Activated CD4-positive, alpha-beta T cell treated with anti-CD3 and anti-CD28 coated beads, Interleukin-2, Interleukin-4, amounts not matched to agents 100 ng/mL and 50 ng/mL, durations not matched to agents 16 hours and 8 hours (primary cell): ENCODE data around the gene UBTD1.
"Not testable (repeated sequence)": the region's sequence is repeated elsewhere in the genome, so short reads cannot be mapped to it uniquely, and the experiment has no call there.

Experiments
- DNase-seq: peaks from one replicate; pipeline ENCODE4 v3.0.0-alpha.2; 2020; ENCODE audit warnings: low spot score

The UBTD1 gene

DNA sequence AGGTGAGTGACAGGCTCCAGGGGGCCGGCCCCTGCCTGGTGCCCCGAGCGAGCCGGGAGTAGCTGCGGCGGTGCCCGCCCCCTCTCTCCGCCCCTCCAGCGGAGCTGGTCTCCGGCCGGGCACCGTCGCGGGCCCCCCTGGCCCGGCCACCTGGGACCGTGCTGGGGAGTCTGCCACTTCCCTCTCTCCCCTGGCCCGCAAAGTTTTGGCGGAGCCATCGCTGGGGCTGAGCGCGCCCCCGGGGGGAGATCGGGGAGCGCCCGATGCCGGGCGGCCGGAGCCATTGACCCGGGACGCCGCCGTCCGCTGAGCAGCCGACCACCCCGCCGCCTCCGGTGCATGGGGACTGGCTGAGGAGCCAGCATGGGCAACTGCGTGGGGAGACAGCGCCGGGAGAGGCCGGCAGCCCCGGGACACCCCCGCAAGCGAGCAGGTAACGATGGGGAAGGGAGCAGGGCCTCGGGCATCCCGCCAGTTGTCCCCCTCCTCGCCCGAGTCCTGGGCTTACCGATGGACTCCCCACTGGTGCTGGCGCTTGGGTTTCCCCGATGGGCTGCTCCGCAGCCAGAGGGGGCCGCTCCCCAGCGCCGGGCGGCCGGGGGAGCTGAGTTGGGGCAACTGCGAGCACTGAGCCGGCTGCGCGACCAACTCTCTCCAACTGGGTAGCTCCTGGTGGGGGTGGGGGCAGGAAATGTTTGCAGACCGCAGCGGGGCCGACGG lies at the start of gene UBTD1:
Gene UBTD1, plus strand, starts transcription at position 84 of the 720 bp plus-strand sequence. Its CDS starts 280 bp downstream, at position 364.
- DNase-seq, result no peak

DNA sequence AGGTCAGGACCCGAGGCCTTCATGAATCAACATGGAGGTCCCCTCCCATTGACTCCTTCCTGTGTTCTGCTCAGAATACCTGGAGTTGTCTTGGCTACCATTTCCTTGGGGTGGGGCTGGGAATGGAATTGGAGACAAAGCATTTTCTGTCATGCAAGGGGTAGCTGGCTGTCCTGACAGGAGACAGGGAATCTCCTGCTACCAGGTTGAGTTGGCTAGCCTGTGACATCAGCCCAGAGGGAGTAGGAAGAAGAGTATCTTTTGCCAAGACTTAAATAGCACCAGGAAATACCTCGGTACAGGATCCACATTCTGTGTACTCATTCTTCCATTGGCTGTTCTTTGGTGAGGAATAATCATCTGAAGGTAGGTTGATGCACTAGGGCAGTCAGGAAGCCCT lies 47.9 kb upstream of the UBTD1 start:
- no peak for DNase-seq

DNA sequence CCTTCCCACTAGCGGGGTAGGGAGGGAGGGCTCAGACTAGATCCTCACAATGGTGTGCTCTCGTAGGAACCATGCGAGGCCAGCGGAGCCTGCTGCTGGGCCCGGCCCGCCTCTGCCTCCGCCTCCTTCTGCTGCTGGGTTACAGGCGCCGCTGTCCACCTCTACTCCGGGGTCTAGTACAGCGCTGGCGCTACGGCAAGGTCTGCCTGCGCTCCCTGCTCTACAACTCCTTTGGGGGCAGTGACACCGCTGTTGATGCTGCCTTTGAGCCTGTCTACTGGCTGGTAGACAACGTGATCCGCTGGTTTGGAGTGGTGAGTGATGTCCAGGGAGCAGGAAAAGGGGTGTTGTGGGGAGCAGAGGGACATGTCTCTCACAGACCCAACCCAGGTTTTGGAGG lies 47.1 kb upstream of the UBTD1 start:
- DNase-seq, result no peak

DNA sequence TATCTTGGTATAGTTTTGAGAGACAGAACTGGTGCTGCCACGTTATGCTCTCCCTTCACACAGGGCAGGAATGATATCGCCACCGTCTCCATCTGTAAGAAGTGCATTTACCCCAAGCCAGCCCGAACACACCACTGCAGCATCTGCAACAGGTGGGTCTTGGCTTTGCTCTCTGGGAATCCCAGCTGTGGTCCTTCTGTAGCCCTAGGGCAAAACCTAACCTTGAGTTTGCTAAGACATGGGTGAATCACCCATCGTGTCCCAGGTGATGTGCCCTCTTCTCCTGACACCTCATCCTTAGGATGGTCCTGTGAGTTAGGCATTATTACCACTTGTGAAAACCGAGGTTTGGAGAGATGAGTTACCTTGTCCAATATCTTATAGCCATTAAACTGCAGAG lies 46.4 kb upstream of the UBTD1 start:
- no peak for DNase-seq

DNA sequence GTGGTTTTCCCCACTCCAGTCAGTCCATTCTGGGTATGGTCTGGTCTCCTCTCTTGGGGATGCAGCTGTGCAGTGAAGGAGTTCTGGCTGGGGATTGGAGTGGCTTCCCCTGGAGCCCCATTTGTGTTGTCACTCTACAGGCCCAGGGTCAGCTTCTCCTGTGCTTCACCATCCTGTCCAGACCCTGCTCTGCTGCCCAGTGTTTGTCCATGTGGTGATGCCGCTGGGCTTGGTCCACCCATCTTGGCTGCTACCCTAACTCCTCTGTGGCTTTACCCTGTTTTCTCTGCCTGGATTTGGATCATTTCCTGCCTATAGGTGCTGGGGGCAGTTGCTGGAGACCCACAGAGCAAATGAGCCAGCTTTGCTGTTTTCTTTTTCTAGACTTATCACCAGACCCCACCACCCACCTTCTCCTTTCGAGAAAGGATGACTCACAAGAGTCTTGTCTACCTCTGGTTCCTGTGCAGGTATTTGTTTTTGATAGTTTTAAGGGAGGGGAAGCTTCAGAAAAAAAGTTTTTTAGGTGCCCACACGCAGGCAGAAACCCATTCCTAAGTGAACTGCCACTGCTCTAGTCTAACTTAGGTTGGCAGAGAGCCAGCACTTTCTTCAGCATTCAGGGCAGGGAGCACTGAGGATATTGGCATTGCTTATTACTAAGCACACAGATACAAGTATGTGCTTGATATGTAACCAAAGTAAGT lies 44.2 kb upstream of the UBTD1 start:
- DNase-seq, result no peak

GRCh38 chr10:97456034-97456685 lies 42.6 kb upstream of the UBTD1 start:
- DNase-seq, result no peak

DNA sequence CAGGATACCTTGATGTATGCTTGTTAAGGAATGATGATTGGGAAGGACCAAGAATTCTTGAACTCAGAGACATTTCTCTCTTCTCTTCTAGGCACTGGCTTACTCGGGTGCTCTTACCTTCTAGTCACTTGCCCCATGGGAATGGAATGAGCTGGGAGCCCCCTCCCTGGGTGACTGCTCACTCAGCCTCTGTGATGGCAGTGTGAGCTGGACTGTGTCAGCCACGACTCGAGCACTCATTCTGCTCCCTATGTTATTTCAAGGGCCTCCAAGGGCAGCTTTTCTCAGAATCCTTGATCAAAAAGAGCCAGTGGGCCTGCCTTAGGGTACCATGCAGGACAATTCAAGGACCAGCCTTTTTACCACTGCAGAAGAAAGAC lies 42.0 kb upstream of the UBTD1 start:
- DNase-seq, result no peak

DNA sequence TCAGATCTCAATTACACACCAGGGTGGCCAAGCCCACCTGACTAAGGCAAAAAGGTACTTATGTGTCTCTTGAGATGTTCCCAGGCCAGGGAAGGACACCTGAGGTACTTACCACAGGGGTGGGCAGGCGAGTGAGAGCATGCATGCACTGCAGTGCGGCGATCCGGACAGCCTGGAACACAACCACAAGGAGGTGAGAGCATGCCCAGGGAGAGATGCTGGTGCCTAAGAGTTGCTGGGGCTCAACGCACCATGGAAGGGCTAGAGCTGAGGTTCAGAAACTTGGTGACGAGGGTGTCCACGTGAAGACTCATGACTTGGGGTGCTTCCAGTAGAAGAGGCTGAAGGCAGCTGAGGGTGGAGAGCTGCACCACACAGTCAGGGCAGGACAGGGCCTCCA lies 39.6 kb upstream of the UBTD1 start:
- no peak for DNase-seq

DNA sequence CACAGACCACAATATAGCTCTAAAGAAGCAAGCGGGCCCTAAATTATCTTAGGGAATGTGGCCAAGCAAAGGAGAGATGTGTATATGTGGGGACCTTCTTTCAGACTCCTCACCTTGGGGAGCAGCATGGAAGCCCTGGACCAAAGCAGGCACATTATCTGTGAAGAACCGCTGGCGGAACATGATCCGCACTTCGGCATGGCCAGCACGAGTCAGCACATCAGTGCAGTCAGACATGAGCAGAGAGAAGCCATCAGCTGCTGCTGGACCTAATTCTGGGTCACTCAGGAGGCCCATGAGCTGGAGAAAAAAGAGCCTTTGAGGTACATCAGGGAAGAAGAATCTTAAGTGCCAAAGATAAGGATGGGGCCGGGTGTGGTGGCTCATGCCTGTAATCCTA lies 38.8 kb upstream of the UBTD1 start:
- no peak for DNase-seq

GRCh38 chr10:97462309-97462708 lies 36.4 kb upstream of the UBTD1 start:
- DNase-seq, result no peak

DNA sequence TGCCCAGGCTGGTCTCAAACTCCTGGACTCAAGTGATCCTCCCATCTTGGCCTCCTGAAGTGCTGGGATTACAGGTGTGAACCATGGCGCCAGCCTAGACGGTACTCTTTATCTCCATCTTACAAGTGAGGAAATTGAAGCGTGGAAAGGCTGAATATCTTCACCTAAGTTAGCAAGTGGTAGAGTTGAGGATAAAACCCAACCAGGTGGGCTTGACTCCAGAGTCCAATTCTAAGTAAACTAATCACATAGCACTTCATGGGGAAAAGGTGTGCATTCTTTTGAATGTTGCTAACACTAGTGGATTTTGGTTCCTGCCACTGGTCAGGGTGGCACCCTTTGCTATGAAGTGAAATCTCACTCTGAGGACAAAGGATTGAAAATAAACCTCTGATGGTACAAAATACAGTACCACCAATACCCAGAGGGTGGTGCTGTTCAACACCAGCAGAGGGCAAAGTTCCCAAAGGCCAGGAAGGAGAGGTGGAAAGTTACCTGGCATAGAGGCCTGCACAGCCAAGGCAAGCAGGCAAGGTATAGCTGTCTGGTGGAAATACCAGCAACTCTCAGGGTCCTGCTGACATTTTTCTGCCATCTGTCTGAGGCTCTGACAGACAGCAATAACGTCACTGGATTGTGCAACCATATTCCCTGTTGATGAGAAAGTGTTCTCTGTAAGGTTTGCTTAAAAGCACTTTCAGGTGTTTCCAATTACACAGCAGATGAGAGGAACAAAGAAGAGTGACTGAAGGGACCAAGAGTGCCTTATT lies 35.2 kb upstream of the UBTD1 start:
- peak; percentile 36 for DNase-seq

- no peak for DNase-seq
Observed at GRCh38 chr10:97464226-97464625, 34.5 kb upstream of the UBTD1 start.

DNA sequence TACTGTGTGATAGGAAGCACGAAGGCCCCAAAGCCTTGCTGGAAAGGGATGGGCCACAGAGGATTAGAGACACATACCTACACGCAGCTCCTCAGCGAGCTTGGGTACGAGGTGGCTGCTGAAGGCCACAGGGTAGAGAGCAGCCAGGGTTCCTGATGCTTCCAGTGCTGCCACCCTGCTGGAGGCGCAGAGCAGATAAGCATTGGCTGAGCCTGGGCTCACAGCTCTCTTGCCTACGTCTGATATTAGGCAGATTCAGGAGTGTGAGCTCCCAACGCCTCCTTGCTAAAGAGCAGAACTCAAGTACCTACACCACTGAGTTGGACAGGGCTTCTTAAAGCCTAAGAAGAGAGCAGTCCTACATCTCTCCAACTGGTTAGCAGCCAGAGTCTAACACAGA lies 32.7 kb upstream of the UBTD1 start:
- DNase-seq, result no peak

DNA sequence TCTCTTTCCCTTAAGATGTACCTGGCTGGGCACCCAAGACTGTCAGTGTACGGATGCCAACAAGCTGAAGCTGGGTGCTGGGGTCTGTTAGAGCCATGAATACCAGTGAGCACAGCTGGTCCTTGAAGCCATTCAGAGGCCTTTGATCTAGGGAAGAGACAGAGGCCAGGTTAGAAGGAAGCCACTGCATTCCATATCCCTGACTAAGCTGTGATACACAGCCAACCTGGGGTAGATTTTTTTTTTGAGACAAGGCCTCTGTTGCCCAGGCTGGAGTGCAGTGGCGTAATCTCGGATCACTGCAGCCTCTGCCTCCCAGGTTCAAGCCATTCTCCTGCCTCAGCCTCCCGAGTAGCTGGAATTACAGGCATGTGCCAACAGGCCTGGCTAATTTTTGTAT lies 32.0 kb upstream of the UBTD1 start:
- DNase-seq, result no peak

DNA sequence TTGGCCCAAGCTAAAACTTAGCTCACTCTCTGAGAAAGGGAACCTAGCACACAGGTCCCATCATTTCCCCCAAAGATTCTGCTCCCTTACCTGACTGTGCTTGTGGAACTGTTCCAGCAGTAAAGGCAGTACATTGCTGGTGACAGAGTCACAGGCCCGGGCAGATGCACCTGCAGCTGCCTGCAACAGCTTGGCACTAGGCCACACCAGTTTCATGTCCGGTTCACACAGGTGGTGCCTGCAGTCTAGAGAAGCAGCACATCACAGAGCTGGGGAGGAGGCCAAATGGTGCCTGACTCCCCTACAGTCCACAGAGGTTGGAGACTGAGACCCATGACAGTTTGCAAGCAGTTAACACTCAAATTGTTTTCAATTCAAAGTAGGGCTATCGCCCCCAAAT lies 30.6 kb upstream of the UBTD1 start:
- no peak for DNase-seq

GRCh38 chr10:97468781-97469180 lies 29.9 kb upstream of the UBTD1 start:
- not testable (repeated sequence) for DNase-seq

DNA sequence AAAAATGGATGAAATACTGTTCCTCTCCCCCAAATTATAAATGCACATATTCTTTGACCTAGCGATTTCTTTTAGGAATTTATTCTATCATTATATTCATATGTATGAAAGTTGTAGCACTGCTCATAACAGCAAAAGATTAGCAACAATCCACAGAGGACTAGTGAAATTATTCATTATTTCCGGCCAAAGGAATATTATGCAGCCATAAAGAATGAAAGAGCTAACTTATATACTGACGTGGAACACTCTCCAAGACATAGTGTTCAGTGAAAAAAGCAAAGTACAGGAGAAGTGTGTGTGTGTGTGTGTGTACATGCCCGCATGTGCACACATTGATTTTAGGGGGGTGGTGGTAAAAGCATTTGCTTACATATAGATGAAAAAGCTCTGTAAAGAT lies 23.8 kb upstream of the UBTD1 start:
- no peak for DNase-seq

GRCh38 chr10:97475936-97476594 lies 22.7 kb upstream of the UBTD1 start:
- DNase-seq, result no peak

DNA sequence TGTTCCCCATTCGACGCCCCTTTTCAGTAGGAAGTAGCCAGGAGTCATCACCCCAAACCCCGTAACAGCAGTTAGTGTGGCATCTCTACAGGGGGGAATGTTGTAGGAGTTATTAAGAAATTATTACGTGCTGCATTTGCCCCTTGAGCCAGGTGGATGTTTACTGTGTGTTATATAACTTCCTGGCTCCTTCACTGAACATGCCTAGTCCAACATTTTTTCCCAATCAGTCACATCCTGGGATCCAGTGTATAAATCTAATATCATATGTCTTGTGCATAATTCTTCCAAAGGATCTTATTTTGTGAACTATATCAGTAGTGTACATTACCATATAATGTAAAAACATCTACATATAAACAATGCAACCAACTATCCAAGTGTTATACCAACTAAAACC lies 19.3 kb upstream of the UBTD1 start:
- DNase-seq, result not testable (repeated sequence)

DNA sequence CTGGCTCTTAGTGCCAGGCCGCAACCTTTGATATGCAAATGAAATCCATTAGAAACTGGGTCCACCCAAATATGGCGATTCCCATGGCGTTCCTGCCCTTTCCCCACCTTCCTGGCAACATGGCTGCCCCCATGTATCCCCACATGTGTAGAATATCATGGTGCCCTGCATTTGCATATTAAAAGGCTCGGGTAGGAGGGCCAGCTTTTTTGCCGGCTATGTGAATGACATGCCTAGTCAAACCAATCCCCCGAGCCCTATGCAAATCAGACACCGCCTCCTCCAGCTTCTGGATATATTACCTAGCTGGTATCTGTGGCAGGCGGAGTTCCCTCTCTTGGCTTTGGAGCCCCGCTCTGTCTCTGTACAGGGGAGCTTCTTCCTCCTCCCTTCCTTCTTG lies 18.8 kb upstream of the UBTD1 start:
- DNase-seq, result no peak

- no peak for DNase-seq
Observed at GRCh38 chr10:97481071-97481470, 17.7 kb upstream of the UBTD1 start.

GRCh38 chr10:97482381-97482780 lies 16.3 kb upstream of the UBTD1 start:
- DNase-seq, result no peak
